GM12878 (cell line): Measurements from ENCODE around the gene GSE1. TPM values are rescaled to one million over a fixed set of nuclear protein-coding genes. Genes with fewer than 3 reads are reported as not detected.

Experiments used
- BRCA1 ChIP-seq: IDR thresholded peaks from 2 replicates; pipeline ENCODE4 v1.6.1; 2011; ENCODE audit warnings: low read depth, low read length, improper control_type of control experiment
- EED ChIP-seq: sonication (generic); IDR thresholded peaks from 2 replicates; pipeline ENCODE4 v1.6.1; 2016; ENCODE audit warnings: antibody characterized with exemption, low read depth
- FOS ChIP-seq: IDR thresholded peaks from 3 replicates; pipeline ENCODE4 v1.6.1; 2011; ENCODE audit warnings: borderline replicate concordance; ENCODE audit not compliant: insufficient read length; ENCODE audit errors: extremely low read depth
- HDAC6 ChIP-seq: fragments of 200-600 bp; sonication (generic); IDR thresholded peaks from one replicate; pipeline ENCODE4 v1.8.0; 2017; ENCODE audit warnings: antibody characterized with exemption; ENCODE audit not compliant: unreplicated experiment
- PAX8 ChIP-seq: fragments of 450-650 bp; IDR thresholded peaks from 2 replicates; pipeline ENCODE4 v1.6.1; 2017; ENCODE audit warnings: mild to moderate bottlenecking, moderate library complexity
- RBBP5 ChIP-seq: fragments of 200-600 bp; sonication (generic); conservative IDR thresholded peaks from 2 replicates; pipeline ENCODE4 v1.6.1; 2016
- ZBTB4 ChIP-seq: fragments of 450-650 bp; formaldehyde crosslinking; IDR thresholded peaks from 2 replicates; pipeline ENCODE4 v1.4.0; 2022; ENCODE audit warnings: mild to moderate bottlenecking, moderate library complexity
- ZNF384 ChIP-seq: IDR thresholded peaks from 2 replicates; pipeline ENCODE4 v1.6.1; 2012; ENCODE audit warnings: low read depth, mild to moderate bottlenecking, low read length, improper control_type of control experiment, borderline replicate concordance
- ZNF622 ChIP-seq: fragments of 450-650 bp; IDR thresholded peaks from 2 replicates; pipeline ENCODE4 v1.6.1; 2017; ENCODE audit warnings: mild to moderate bottlenecking, inconsistent platforms
- polyA plus RNA-seq, 11 experiments: library from polyadenylated mRNA; depleted of rRNA in 4 of 11; unstranded in 6 of 11; stranded (reverse) in 5 of 11; fragments of >200 nt; fragmentation: Nextera tagmentation in 4 of 11; fragmentation: Illumina TruSeq in 1 of 11; extraction: Ambion mirVana in 4 of 11; extraction: Trizol in 1 of 11; gene quantifications; 1 replicate in 1 of 11; 2 replicates in 10 of 11; pipeline versions ENCODE4 v1.2.1 to v1.2.3, GENCODE V29; 2011 to 2016; ENCODE audit warnings: inconsistent platforms in 2 of 11, missing spikeins in 2 of 11, low read depth in 1 of 11
- total RNA-seq, 4 experiments: library from RNA; depleted of rRNA in 3 of 4; stranded (reverse); fragments of >200 nt in 3 of 4; fragmentation: Illumina TruSeq in 1 of 4; extraction: Trizol in 1 of 4; gene quantifications; 2 replicates each; pipeline versions ENCODE4 v1.2.1 to v1.2.3, GENCODE V29; 2013 to 2021

GSE1 gene
- total and polyA plus RNA-seq, 10 of the 15 experiments (the other 5 are each of a cell fraction or from before 2014, with no cell fraction given): 4.6 to 58.7 (median 18.2) TPM

GRCh38 chr16:85601730-85602401 is 11.3 kb upstream of the GSE1 start (continued):
- TF ChIP-seq ZBTB4 (CRISPR knock-in tag): no peak
- no peak for TF ChIP-seq EED
- TF ChIP-seq FOS: no peak
- TF ChIP-seq HDAC6: no peak
- TF ChIP-seq PAX8: no peak
- no peak for TF ChIP-seq ZNF622
- no peak for TF ChIP-seq ZNF384
- no peak for TF ChIP-seq BRCA1
- no peak for TF ChIP-seq RBBP5
